GM18499 (cell line): Measurements from ENCODE around the gene SLC16A12.
"Not testable (repeated sequence)": the region's sequence is repeated elsewhere in the genome, so short reads cannot be mapped to it uniquely, and the experiment has no call there.

Experiments used
- ATAC-seq: cut with Tn5 transposase; IDR thresholded peaks from one replicate; pipeline ENCODE4 v1.9.1; 2021; ENCODE audit warnings: moderate number of reproducible peaks; ENCODE audit not compliant: insufficient read depth, unreplicated experiment

Gene SLC16A12

GRCh38 chr10:89428877-89429276 lies 106.5 kb downstream of the SLC16A12 start:
- no peak for ATAC-seq

- no peak for ATAC-seq
Measured at GRCh38 chr10:89427629-89428028, 107.8 kb downstream of the SLC16A12 start.

GRCh38 chr10:89426230-89426868 lies 109.0 kb downstream of the SLC16A12 start:
- ATAC-seq: no peak

- ATAC-seq: no peak
Measured at GRCh38 chr10:89425000-89425399, 110.4 kb downstream of the SLC16A12 start.

- ATAC-seq: no peak
Measured at GRCh38 chr10:89421018-89421476, 114.3 kb downstream of the SLC16A12 start.

- ATAC-seq: no peak
Measured at GRCh38 chr10:89419548-89419947, 115.8 kb downstream of the SLC16A12 start.

GRCh38 chr10:89416465-89416864 lies 118.9 kb downstream of the SLC16A12 start:
- no peak for ATAC-seq

GRCh38 chr10:89414879-89415821 lies 120.2 kb downstream of the SLC16A12 start:
- ATAC-seq: no peak

- no peak for ATAC-seq
Measured at GRCh38 chr10:89414146-89414878, 121.1 kb downstream of the SLC16A12 start, which contains the start of gene IFIT5. IFIT5 (plus strand) TSS chr10:89414568; CDS start chr10:89414799, 231 bp downstream.

GRCh38 chr10:89413398-89413912 lies 121.9 kb downstream of the SLC16A12 start:
- no peak for ATAC-seq

- not testable (repeated sequence) for ATAC-seq
Measured at GRCh38 chr10:89412276-89412675, 123.1 kb downstream of the SLC16A12 start.

- not testable (repeated sequence) for ATAC-seq
Measured at GRCh38 chr10:89411135-89411534, 124.3 kb downstream of the SLC16A12 start.

- ATAC-seq: not testable (repeated sequence)
Measured at GRCh38 chr10:89410551-89410950, 124.8 kb downstream of the SLC16A12 start.

- ATAC-seq: not testable (repeated sequence)
Measured at GRCh38 chr10:89409282-89409681, 126.1 kb downstream of the SLC16A12 start.

- ATAC-seq: not testable (repeated sequence)
Measured at GRCh38 chr10:89407792-89408191, 127.6 kb downstream of the SLC16A12 start.

- not testable (repeated sequence) for ATAC-seq
Measured at GRCh38 chr10:89406178-89406577, 129.2 kb downstream of the SLC16A12 start.

GRCh38 chr10:89404104-89405047 lies 131.0 kb downstream of the SLC16A12 start:
- ATAC-seq: no peak

GRCh38 chr10:89403043-89403442 lies 132.4 kb downstream of the SLC16A12 start:
- no peak for ATAC-seq

GRCh38 chr10:89399956-89400355 lies 135.4 kb downstream of the SLC16A12 start:
- no peak for ATAC-seq
